Natural killer cell treated with Interleukin-12 subunit alpha and Interleukin-12 subunit beta and Interleukin-15 and Interleukin-18, amount 100 ng/mL, for 72 hours (primary cell): Measurements from ENCODE around the gene ATXN7. TPM values are rescaled to one million over a fixed set of nuclear protein-coding genes. Genes with fewer than 3 reads are reported as not detected.

ENCODE experiments used
- ATAC-seq, 2 donors: fragments of 150-1000 bp; cut with Tn5 transposase in 1 of 2; sonication (Bioruptor Pico), chemical (Tn5 transposase) in 1 of 2; 2 replicates each; pipeline ENCODE4 v1.10.0; 2021
- DNase-seq: peaks from one replicate; pipeline ENCODE4 v3.0.0; 2022; ENCODE audit warnings: low spot score
- H3K27ac Mint-ChIP-seq, 2 donors: 1 replicate in 1 of 2; 2 replicates in 1 of 2; pipeline ENCODE4 v1.8.0; 2022; ENCODE audit warnings: mixed read lengths in 2 of 2, mild to moderate bottlenecking in 1 of 2, moderate library complexity in 1 of 2
- H3K27me3 Mint-ChIP-seq, 2 donors: 1 replicate in 1 of 2; 2 replicates in 1 of 2; pipeline ENCODE4 v1.8.0; 2022; ENCODE audit warnings: mixed read lengths in 2 of 2
- H3K36me3 Mint-ChIP-seq: one replicate; pipeline ENCODE4 v1.8.0; 2022; ENCODE audit warnings: mixed read lengths
- H3K4me1 Mint-ChIP-seq, 2 donors: 1 replicate in 1 of 2; 2 replicates in 1 of 2; pipeline ENCODE4 v1.8.0; 2022; ENCODE audit warnings: low read depth in 2 of 2, mixed read lengths in 2 of 2, mild to moderate bottlenecking in 1 of 2
- H3K4me3 Mint-ChIP-seq: one replicate; pipeline ENCODE4 v1.8.0; 2022; ENCODE audit warnings: mixed read lengths
- H3K9me3 Mint-ChIP-seq: 2 replicates; pipeline ENCODE4 v1.8.0; 2022; ENCODE audit warnings: mixed read lengths
- total RNA-seq, 2 donors: library from RNA; stranded (reverse); gene quantifications; one replicate each; pipeline ENCODE4 v1.2.3, GENCODE V29; 2022

ATXN7 gene
- total RNA-seq, 2 donors from 2014 or later: 96.5 to 101 TPM

- peak overlapping the region; percentile 40 to 55 for H3K27ac Mint-ChIP-seq
- ATAC-seq (no peak), DNase-seq (no peak)
- H3K9me3 Mint-ChIP-seq: no peaks in the 10 kb centered on the region
- peaks cover 77 to 91% of the 10 kb centered on the region in 2 donors for H3K4me1 Mint-ChIP-seq
- peak overlapping the region; percentile 4 for H3K4me3 Mint-ChIP-seq
- H3K27me3 Mint-ChIP-seq: no peaks in the 10 kb centered on the region
- peaks cover 6% of the 10 kb centered on the region for H3K36me3 Mint-ChIP-seq
Observed at GRCh38 chr3:63973406-63973805, 109.7 kb downstream of the ATXN7 start.

- Mint-ChIP-seq H3K4me3 (no peak overlapping the region), H3K4me1 (peaks cover 75 to 91% of the 10 kb centered on the region in 2 donors), H3K36me3 (peaks cover 6% of the 10 kb centered on the region), H3K27me3 (no peaks in the 10 kb centered on the region), H3K9me3 (no peaks in the 10 kb centered on the region), H3K27ac (peak overlapping the region in 1 of 2 donors; percentile 55)
- no peak for ATAC-seq
- no peak for DNase-seq
Observed at GRCh38 chr3:63974451-63974850, 110.8 kb downstream of the ATXN7 start.

- H3K27ac Mint-ChIP-seq: peak overlapping the region; percentile 28 to 88
- peaks cover 12% of the 10 kb centered on the region for H3K36me3 Mint-ChIP-seq
- DNase-seq (no peak), ATAC-seq (no peak)
- no peaks in the 10 kb centered on the region for H3K9me3 Mint-ChIP-seq
- H3K4me3 Mint-ChIP-seq: peak overlapping the region; percentile 2
- H3K27me3 Mint-ChIP-seq: no peaks in the 10 kb centered on the region
- H3K4me1 Mint-ChIP-seq: peaks cover 75 to 90% of the 10 kb centered on the region in 2 donors
Observed at GRCh38 chr3:63975723-63976122, 112.1 kb downstream of the ATXN7 start.

- DNase-seq (no peak), ATAC-seq (no peak)
- Mint-ChIP-seq H3K36me3 (peaks cover 12% of the 10 kb centered on the region), H3K4me1 (peaks cover 74 to 90% of the 10 kb centered on the region in 2 donors), H3K27me3 (no peaks in the 10 kb centered on the region), H3K9me3 (no peaks in the 10 kb centered on the region), H3K27ac (peak overlapping the region; percentile 28 to 88), H3K4me3 (peak overlapping the region; percentile 38)
Observed at GRCh38 chr3:63976161-63976871, 112.6 kb downstream of the ATXN7 start.

- Mint-ChIP-seq H3K9me3 (no peaks in the 10 kb centered on the region), H3K27ac (peak overlapping the region; percentile 28 to 88), H3K4me3 (peak overlapping the region; percentile 38), H3K27me3 (no peaks in the 10 kb centered on the region), H3K36me3 (peaks cover 12% of the 10 kb centered on the region), H3K4me1 (peaks cover 75 to 86% of the 10 kb centered on the region in 2 donors)
- DNase-seq: no peak
- no peak for ATAC-seq
Observed at GRCh38 chr3:63976872-63977200, 113.2 kb downstream of the ATXN7 start.

- peak overlapping the region; percentile 73 to 88 for H3K27ac Mint-ChIP-seq
- no peak for DNase-seq
- peaks cover 73 to 85% of the 10 kb centered on the region in 2 donors for H3K4me1 Mint-ChIP-seq
- peak in 1 of 2 donors; percentile 63 for ATAC-seq
- peak overlapping the region; percentile 94 for H3K4me3 Mint-ChIP-seq
- H3K27me3 Mint-ChIP-seq: no peaks in the 10 kb centered on the region
- no peaks in the 10 kb centered on the region for H3K9me3 Mint-ChIP-seq
- H3K36me3 Mint-ChIP-seq: peaks cover 21% of the 10 kb centered on the region
Observed at GRCh38 chr3:63977893-63978292, 114.2 kb downstream of the ATXN7 start.

- peak overlapping the region; percentile 83 to 88 for H3K27ac Mint-ChIP-seq
- DNase-seq: no peak
- H3K36me3 Mint-ChIP-seq: peaks cover 17% of the 10 kb centered on the region
- H3K4me3 Mint-ChIP-seq: peak overlapping the region; percentile 94
- ATAC-seq: peak; percentile 60 to 75
- no peaks in the 10 kb centered on the region for H3K9me3 Mint-ChIP-seq
- H3K4me1 Mint-ChIP-seq: peaks cover 65 to 77% of the 10 kb centered on the region in 2 donors
- no peaks in the 10 kb centered on the region for H3K27me3 Mint-ChIP-seq
Observed at GRCh38 chr3:63979093-63979885, 115.6 kb downstream of the ATXN7 start.

- Mint-ChIP-seq H3K27me3 (no peaks in the 10 kb centered on the region), H3K4me1 (peaks cover 65 to 76% of the 10 kb centered on the region in 2 donors), H3K9me3 (no peaks in the 10 kb centered on the region), H3K36me3 (peaks cover 24% of the 10 kb centered on the region), H3K27ac (peak overlapping the region; percentile 83 to 88), H3K4me3 (peak overlapping the region; percentile 94)
- ATAC-seq: no peak
- no peak for DNase-seq
Observed at GRCh38 chr3:63980019-63980418, 116.4 kb downstream of the ATXN7 start.

- ATAC-seq: no peak
- no peak overlapping the region for H3K4me3 Mint-ChIP-seq
Observed at GRCh38 chr3:63980830-63981498, 117.3 kb downstream of the ATXN7 start.

GRCh38 chr3:63981980-63982379 is 118.3 kb downstream of the ATXN7 start:
- ATAC-seq: no peak
- Mint-ChIP-seq H3K4me1 (peaks cover 61 to 70% of the 10 kb centered on the region in 2 donors), H3K27ac (peak overlapping the region in 1 of 2 donors; percentile 35), H3K27me3 (no peaks in the 10 kb centered on the region), H3K9me3 (no peaks in the 10 kb centered on the region), H3K4me3 (no peak overlapping the region), H3K36me3 (peaks cover 32% of the 10 kb centered on the region)
- DNase-seq: no peak

More at GRCh38 chr3:63980830-63981498, 117.3 kb downstream of the ATXN7 start:
- H3K9me3 Mint-ChIP-seq: no peaks in the 10 kb centered on the region
- no peak for DNase-seq
- peaks cover 69 to 79% of the 10 kb centered on the region in 2 donors for H3K4me1 Mint-ChIP-seq
- H3K27ac Mint-ChIP-seq: peak overlapping the region; percentile 83 to 88
- peaks cover 31% of the 10 kb centered on the region for H3K36me3 Mint-ChIP-seq
- no peaks in the 10 kb centered on the region for H3K27me3 Mint-ChIP-seq

- H3K9me3 Mint-ChIP-seq: no peaks in the 10 kb centered on the region
- DNase-seq (no peak), ATAC-seq (no peak)
- H3K4me1 Mint-ChIP-seq: peaks cover 50 to 52% of the 10 kb centered on the region in 2 donors
- peaks cover 37% of the 10 kb centered on the region for H3K36me3 Mint-ChIP-seq
- H3K4me3 Mint-ChIP-seq: no peak overlapping the region
- H3K27ac Mint-ChIP-seq: peak overlapping the region; percentile 13 to 24
- H3K27me3 Mint-ChIP-seq: no peaks in the 10 kb centered on the region
Observed at GRCh38 chr3:63984391-63984790, 120.7 kb downstream of the ATXN7 start.

GRCh38 chr3:63986146-63986545 is 122.5 kb downstream of the ATXN7 start:
- ATAC-seq (no peak), DNase-seq (no peak)
- Mint-ChIP-seq H3K27me3 (no peaks in the 10 kb centered on the region), H3K27ac (peak overlapping the region in 1 of 2 donors; percentile 13), H3K9me3 (no peaks in the 10 kb centered on the region), H3K36me3 (peaks cover 41% of the 10 kb centered on the region), H3K4me3 (no peak overlapping the region), H3K4me1 (peaks cover 36% of the 10 kb centered on the region in 2 donors)

- Mint-ChIP-seq H3K4me1 (peaks cover 34 to 35% of the 10 kb centered on the region in 2 donors), H3K27ac (no peak overlapping the region), H3K9me3 (no peaks in the 10 kb centered on the region), H3K4me3 (no peak overlapping the region), H3K27me3 (no peaks in the 10 kb centered on the region), H3K36me3 (peaks cover 43% of the 10 kb centered on the region)
- no peak for ATAC-seq
- DNase-seq: no peak
Observed at GRCh38 chr3:63986831-63987230, 123.2 kb downstream of the ATXN7 start.
